ENCODE data around the gene TMEM61.
"Not testable (repeated sequence)": the region's sequence is repeated elsewhere in the genome, so short reads cannot be mapped to it uniquely, and the experiment has no call there.

DNA sequence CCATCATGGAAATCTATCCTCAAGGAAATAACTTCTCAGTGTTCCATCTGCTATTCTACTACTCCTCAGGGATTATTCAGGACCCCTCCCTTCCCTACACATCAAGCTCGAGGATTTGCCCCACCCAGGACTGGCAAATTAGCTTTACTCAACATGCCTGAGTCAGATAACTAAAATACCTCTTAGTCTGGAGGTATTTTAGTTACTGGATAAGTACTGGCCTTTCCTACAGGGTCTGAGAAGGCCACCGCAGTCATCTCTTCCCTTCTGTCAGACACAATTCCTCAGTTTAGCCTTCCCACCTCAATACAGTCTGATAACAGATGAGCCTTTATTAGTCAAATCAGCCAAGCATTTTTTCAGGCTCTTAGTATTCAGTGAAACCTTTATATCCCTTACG, 46.3 kb downstream of the TMEM61 start:
- not testable (repeated sequence) for TF ChIP-seq POLR2AphosphoS5 (IDR thresholded peaks at IDR 0.05; ENCODE audit: low read depth, low read length); POLR2A (IDR thresholded peaks at IDR 0.05; ENCODE audit: low read depth, low read length); TAF1 (IDR thresholded peaks at IDR 0.05; ENCODE audit: borderline replicate concordance, low read depth, low read length)

Measured in GM12892 (cell line).